ENCODE results near the gene SSH2. TPM values are rescaled to one million over a fixed set of nuclear protein-coding genes. Genes with fewer than 3 reads are reported as not detected.

SSH2 gene
- total RNA-seq, 2 experiments from 2014 or later = 37.5 to 43.5 TPM

DNA sequence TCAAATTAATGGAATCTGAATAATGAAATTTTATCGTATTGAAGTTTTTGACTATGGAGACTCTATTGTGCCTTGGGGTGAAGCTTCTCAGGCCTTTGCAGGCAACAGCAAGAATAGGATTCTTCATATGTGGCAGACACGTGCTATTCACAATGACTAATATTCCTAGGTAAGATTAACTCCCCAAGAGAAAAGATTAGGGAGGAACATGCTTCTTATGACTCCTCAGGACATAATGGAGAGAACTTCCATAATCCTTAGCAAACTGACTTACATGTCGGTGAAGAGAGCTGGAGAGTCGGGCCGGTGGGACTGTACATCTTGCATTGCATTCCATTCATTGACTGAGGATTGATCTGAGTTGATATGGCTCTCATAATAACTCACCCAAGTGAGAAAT is 258.4 kb downstream of the SSH2 start:
- TF ChIP-seq, protein P1, sequence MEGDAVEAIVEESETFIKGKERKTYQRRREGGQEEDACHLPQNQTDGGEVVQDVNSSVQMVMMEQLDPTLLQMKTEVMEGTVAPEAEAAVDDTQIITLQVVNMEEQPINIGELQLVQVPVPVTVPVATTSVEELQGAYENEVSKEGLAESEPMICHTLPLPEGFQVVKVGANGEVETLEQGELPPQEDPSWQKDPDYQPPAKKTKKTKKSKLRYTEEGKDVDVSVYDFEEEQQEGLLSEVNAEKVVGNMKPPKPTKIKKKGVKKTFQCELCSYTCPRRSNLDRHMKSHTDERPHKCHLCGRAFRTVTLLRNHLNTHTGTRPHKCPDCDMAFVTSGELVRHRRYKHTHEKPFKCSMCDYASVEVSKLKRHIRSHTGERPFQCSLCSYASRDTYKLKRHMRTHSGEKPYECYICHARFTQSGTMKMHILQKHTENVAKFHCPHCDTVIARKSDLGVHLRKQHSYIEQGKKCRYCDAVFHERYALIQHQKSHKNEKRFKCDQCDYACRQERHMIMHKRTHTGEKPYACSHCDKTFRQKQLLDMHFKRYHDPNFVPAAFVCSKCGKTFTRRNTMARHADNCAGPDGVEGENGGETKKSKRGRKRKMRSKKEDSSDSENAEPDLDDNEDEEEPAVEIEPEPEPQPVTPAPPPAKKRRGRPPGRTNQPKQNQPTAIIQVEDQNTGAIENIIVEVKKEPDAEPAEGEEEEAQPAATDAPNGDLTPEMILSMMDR (IDR thresholded peaks at IDR 0.05) = no peak
- no peak overlapping the region for H3K27ac Mint-ChIP-seq

DNA sequence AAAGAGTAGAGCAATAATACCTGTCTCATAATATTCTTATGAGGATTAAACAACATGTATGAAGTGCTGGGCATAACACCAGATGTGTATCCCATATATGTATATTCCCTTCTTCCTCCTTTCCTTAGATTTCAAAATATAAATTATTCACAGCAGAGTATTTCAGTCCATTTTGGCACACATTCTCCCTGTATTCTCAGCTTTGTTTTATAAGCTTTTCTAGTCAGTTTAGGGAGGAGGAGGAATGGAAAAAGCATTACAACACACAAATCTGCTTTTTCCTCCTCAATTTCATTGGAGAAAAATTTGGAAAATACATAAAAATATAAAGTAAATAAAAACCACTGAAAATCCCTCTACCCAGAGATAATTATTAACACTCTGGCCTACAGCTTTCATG is 260.8 kb downstream of the SSH2 start:
- DNase-seq (no peak), ATAC-seq (no peak)
- intact Hi-C loops (cut with micrococcal nuclease) = loop anchor here (5.0 kb wide), 1 partner anchor 93 kb away; no protein-coding TSS in a partner anchor
- Mint-ChIP-seq H3K27me3 (no peaks in the 10 kb centered on the region), H3K27ac (no peak overlapping the region), H3K9me3 (no peaks in the 10 kb centered on the region), H3K4me3 (no peak overlapping the region), H3K36me3 (ENCODE audit: low read depth) (peaks cover 46% of the 10 kb centered on the region), H3K4me1 (ENCODE audit: low read depth) (peaks cover 34% of the 10 kb centered on the region)
- TF ChIP-seq, protein P1 (IDR thresholded peaks at IDR 0.05) = no peak
- ChIA-PET CTCF (interaction anchor here (0.6 to 1.8 kb wide), 2 partner anchors 13 to 262 kb away, joined by 3 to 8 read pairs; no protein-coding TSS in a partner anchor), POLR2A (interaction anchor here (0.6 kb wide), 2 partner anchors 100 to 666 kb away, joined by 3 read pairs; no protein-coding TSS in a partner anchor)

More for the DNA sequence above, 258.4 kb downstream of the SSH2 start:
- ChIA-PET POLR2A (interaction anchor here (0.7 to 1.5 kb wide), 4 partner anchors 18 to 148 kb away, joined by 3 read pairs; no protein-coding TSS in a partner anchor), CTCF (interaction anchor here (0.9 to 2.3 kb wide), 2 partner anchors 10 to 32 kb away, joined by 3 to 8 read pairs; no protein-coding TSS in a partner anchor)
- intact Hi-C loops (cut with micrococcal nuclease) = no loop called here
- ATAC-seq (no peak), DNase-seq (no peak)
- H3K36me3 Mint-ChIP-seq (ENCODE audit: low read depth) = peaks cover 42% of the 10 kb centered on the region
- peaks cover 31% of the 10 kb centered on the region for H3K4me1 Mint-ChIP-seq (ENCODE audit: low read depth)
- H3K27me3 Mint-ChIP-seq = no peaks in the 10 kb centered on the region
- H3K4me3 Mint-ChIP-seq = no peak overlapping the region
- no peaks in the 10 kb centered on the region for H3K9me3 Mint-ChIP-seq

DNA sequence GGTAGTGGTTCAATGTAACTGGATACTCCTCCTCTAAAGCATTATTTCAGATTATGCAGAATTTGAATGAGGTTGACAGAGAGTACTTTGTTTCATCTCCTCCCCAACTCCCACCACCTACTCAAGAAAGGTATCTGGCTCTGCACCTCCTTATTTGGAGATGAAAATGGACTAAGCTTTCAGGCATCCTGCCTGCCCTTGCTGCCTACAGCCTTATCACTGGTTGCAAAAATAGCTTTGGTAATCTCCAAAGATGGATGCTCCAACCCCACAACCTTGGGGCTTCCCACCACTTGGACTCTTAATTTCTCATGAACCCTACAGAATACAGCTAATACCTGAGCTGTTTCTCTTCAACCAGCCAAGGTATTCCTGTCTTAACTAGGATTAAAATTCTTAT is 262.1 kb downstream of the SSH2 start:
- CTCF ChIA-PET = interaction anchor here (1.0 to 1.8 kb wide), 9 partner anchors 9 to 298 kb away, joined by 3 to 8 read pairs (median 3); no protein-coding TSS in a partner anchor
- Mint-ChIP-seq H3K4me1 (ENCODE audit: low read depth) (peaks cover 29% of the 10 kb centered on the region), H3K9me3 (no peaks in the 10 kb centered on the region), H3K27me3 (no peaks in the 10 kb centered on the region), H3K4me3 (no peak overlapping the region), H3K27ac (peak overlapping the region; percentile 35), H3K36me3 (ENCODE audit: low read depth) (peaks cover 46% of the 10 kb centered on the region)
- intact Hi-C loops (cut with micrococcal nuclease) = loop anchor here (5.0 kb wide), 1 partner anchor 94 kb away; no protein-coding TSS in a partner anchor
- POLR2A ChIA-PET = no interaction called here
- TF ChIP-seq, protein P1 (IDR thresholded peaks at IDR 0.05) = no peak
- ATAC-seq = no peak
- no peak for DNase-seq

GRCh38 chr17:29665481-29665810 is 264.6 kb downstream of the SSH2 start:
- no peak for ATAC-seq
- intact Hi-C loops (cut with micrococcal nuclease) = loop anchor here (5.0 kb wide), 1 partner anchor 97 kb away; no protein-coding TSS in a partner anchor
- no peak for DNase-seq
- Mint-ChIP-seq H3K27ac (peak overlapping the region; percentile 91), H3K4me3 (no peak overlapping the region), H3K4me1 (ENCODE audit: low read depth) (peaks cover 33% of the 10 kb centered on the region), H3K9me3 (no peaks in the 10 kb centered on the region), H3K36me3 (ENCODE audit: low read depth) (peaks cover 49% of the 10 kb centered on the region), H3K27me3 (no peaks in the 10 kb centered on the region)
- ChIA-PET POLR2A (interaction anchor here (0.7 to 2.6 kb wide), 9 partner anchors 16 to 109 kb away, joined by 3 to 9 read pairs (median 4); no protein-coding TSS in a partner anchor), CTCF (interaction anchor here (1.0 to 2.2 kb wide), 9 partner anchors 9 to 142 kb away, joined by 3 to 9 read pairs (median 5); no protein-coding TSS in a partner anchor)
- TF ChIP-seq, protein P1 (IDR thresholded peaks at IDR 0.05) = no peak
